ENCODE measurements around the gene TBX1.

TBX1 gene

DNA sequence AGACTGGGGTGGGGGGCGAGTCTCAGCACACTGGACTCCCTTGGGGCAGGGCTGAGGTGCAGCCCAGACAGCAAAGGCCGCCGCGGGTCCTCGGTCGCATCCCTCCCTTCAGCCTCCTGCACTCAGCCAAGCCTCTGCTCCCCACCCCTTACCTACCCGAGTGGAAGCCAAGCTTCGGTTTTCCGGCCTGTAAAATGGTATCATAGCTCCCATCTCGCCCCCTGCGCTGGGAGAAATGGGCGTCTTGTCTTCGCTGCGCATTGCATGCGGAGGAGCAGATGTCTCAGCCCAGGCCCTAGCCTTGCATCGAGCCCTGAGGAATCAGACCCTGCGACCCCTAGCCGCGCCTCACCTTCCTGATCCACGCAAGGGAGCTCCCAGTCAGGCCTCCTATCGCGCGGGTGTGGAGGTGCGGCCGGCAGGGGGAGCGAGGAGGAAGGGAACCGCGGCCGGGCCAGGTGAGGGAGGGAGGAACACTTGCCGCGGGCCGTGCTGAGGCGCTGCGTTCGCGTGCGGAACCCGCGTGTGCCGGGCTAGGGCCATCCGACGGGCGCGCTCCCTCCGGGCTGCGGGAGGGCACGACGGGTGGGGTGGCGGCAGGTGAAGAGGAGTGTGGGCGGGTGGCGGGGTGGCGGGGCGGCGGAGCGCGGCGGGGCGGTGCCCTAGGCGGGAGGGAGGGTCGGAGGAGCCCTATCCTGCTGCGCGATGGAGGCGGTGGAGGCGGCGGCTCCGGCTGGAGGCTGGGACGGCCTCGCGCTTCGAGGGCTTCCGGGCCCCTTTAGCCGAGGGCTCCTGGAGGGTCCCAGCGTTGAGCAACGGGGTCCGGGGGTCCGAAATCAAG lies 4.1 kb upstream of the TBX1 start:
- TF ChIP-seq, protein P1, sequence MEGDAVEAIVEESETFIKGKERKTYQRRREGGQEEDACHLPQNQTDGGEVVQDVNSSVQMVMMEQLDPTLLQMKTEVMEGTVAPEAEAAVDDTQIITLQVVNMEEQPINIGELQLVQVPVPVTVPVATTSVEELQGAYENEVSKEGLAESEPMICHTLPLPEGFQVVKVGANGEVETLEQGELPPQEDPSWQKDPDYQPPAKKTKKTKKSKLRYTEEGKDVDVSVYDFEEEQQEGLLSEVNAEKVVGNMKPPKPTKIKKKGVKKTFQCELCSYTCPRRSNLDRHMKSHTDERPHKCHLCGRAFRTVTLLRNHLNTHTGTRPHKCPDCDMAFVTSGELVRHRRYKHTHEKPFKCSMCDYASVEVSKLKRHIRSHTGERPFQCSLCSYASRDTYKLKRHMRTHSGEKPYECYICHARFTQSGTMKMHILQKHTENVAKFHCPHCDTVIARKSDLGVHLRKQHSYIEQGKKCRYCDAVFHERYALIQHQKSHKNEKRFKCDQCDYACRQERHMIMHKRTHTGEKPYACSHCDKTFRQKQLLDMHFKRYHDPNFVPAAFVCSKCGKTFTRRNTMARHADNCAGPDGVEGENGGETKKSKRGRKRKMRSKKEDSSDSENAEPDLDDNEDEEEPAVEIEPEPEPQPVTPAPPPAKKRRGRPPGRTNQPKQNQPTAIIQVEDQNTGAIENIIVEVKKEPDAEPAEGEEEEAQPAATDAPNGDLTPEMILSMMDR (IDR thresholded peaks at IDR 0.05; ENCODE audit: low read depth, low read length): 0 out of 2 replicates have a peak, but pooled peaks have one; percentile 28
- H3K4me3 ChIP-seq (ENCODE audit: low read depth, low read length): no peak overlapping the region; the same call in 1 of the 2 replicates

DNA sequence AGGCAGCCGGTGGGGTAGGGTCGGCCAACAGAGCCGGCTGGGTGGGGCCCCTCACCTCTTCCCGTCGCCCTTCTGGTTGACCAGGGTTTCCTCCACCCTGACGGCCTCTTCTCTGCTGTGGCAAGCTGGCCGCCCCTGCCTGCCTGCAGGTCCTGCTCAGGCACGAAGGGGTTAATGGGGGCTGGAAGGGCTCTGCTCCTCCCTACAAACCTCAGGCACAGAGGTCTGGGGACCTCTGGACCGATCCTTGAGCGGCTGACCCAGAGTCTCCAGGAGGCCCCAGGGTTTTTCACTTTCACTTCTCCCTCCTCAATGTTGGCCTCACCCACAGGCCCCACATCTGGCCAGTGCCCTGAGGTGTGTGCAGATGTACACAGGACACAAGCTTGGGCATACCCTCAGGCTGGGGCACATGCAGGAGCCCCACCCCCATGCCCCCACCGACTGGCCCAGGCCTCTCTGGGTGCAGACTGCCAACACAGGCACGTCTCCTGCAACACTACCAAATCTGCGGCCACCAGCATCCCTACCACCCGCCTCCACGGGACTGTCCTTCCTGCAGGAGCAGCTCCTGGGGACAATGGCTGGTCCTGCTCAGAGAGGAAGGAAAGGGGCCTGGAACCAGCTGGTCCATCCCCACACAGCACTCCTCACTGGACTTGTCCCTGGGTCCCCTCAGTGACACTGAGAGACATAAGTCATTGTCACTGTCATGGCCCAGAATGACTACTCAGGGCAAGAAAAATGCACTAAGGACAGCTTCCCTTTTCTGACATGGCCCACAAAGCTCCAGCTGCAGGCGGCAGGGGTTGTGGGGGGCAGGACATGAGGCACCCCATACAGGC lies 3.2 kb upstream of the TBX1 start:
- TF ChIP-seq, protein P1 (IDR thresholded peaks at IDR 0.05; ENCODE audit: low read depth, low read length): no peak

DNA sequence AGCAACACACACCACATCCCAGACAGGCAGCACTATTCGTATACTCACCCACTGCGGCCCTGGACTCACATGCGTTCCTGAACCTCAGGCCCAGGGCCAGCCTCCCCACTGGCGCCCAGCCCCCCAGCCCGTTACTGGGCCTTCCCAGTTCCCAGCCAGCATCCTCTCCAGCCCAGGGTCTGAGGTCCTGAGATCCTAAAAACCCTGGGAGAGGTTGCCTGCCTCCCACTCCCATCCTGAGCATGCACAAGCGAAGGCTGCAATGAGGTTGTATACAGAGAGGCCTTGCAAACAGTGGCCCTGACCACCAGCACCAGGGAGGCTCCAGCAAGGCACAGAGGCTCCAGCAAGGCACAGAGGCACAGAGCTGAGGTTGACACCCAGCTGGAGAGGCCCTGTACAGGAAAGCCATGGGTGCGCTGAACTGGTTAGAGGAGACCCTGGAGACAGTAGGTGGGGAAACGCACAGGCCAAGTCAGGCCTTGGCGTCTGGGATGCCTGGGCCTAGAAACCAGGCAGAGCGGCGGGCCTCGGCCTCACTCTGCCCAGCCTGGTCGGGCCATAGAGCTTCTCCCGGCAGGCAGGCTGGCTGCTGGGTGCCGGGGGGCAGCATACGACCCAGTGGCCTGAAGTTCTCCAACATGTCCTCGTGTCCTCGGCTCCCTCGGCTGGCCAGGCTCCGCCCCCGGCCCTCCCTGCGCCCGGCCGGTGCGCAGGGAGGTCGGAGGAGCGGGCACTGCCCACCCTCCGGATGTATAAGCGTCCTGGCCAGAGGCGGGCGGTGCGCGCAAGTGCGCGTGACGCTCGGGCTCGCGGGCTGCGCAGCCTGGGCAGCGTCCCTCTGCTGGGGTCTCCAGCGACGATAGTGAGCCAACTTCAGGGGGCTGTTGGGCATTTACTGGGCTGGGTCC lies 2.3 kb upstream of the TBX1 start:
- TF ChIP-seq, protein P1 (IDR thresholded peaks at IDR 0.05; ENCODE audit: low read depth, low read length): no peak
- no peak overlapping the region for H3K4me3 ChIP-seq (ENCODE audit: low read depth, low read length)

More for the DNA sequence above, 3.2 kb upstream of the TBX1 start:
- H3K4me3 ChIP-seq (ENCODE audit: low read depth, low read length): no peak overlapping the region; the same call in 1 of the 2 replicates

DNA sequence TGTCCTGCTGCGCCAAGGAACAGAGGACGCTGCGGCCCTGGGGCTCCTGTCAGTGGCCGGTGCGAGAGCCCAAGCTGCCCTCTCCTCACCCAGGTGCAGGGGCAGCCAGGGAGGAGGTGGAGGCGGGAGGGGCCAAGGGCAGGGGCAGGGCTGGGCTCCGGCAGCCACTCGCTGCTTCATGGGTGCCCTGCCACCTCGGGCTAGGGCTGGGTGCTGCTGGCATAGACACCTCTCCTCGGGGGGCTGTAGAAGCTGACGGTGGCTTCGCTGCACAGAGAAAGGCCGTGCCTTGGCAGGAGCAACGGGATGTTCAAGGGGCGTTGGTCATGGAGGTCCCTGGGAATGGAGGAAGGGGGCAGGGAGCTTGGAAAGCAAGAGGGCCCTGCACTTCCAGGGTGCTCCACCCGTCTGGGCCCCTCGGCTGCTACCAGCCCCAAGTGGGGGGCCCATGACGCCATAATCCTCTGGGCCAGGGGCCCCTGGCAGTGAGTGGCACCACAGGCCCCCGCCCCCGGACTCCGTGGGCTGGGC lies 1.6 kb upstream of the TBX1 start:
- TF ChIP-seq, protein P1 (IDR thresholded peaks at IDR 0.05; ENCODE audit: low read depth, low read length): no peak
- no peak overlapping the region for H3K4me3 ChIP-seq (ENCODE audit: low read depth, low read length)

DNA sequence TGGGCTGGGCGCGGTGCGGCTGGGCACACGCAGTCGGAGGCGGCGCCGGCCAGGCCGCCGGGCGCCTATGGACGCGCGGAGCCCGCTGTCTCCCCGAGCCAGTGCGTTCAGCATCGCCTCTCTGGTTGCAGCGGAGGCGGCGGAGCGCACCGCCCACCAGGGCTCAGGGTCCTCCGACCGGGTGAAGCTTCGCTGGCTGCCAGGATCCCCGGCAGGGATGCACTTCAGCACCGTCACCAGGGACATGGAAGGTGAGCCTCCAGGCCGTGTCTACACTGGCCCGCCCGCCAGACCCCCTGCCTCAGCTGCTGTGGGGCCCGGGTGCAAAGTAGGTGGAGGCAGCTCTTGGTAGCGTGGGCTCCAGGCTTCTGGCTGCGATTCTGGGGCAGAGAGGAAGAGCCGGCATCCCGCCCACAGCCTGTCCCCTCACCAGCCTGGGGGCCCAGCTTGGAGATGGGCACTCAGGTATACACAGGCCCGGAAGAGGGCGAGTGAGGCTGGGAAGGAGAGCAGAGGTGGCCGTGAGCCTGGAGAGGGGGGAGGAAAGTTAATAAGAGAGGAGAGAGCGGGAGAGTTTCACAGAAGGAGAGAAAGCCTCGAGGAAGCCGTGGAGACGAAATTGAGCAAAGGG lies 1.0 kb upstream of the TBX1 start:
- H3K4me3 ChIP-seq (ENCODE audit: low read depth, low read length): no peak overlapping the region
- TF ChIP-seq, protein P1 (IDR thresholded peaks at IDR 0.05; ENCODE audit: low read depth, low read length): no peak

DNA sequence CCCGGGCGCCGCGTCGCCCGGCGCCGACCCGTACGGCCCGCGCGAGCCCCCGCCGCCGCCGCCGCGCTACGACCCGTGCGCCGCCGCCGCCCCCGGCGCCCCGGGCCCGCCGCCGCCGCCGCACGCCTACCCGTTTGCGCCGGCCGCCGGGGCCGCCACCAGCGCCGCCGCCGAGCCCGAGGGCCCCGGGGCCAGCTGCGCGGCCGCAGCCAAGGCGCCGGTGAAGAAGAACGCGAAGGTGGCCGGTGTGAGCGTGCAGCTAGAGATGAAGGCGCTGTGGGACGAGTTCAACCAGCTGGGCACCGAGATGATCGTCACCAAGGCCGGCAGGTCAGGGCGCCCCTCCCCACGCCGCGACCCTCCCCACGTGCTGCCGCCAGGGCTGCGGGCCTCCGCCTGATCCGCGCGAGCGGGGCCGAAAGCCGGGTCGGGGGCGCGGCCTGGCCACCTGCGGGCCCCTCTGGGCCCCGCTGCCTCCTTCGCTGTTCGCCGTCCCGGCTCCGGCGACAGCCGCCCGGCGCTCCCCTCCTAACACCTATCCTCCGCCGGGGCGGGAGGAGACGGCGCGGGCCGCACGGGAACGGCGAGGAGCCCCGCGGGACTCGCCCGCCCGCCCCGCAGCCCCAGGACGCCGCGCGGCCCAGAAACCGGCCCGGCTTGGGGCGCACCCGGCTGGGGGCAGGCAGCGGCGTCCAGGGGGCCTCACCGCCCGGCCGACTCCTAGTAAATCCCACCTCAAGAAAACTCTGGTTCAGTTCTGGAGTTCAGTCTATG lies 560 bp downstream of the TBX1 start:
- TF ChIP-seq, protein P1 (IDR thresholded peaks at IDR 0.05; ENCODE audit: low read depth, low read length): no peak
- no peak overlapping the region for H3K4me3 ChIP-seq (ENCODE audit: low read depth, low read length)
